IMR-90 (cell line): ENCODE results near the gene KCMF1. TPM values are rescaled to one million over a fixed set of nuclear protein-coding genes. Genes with fewer than 3 reads are reported as not detected.

Experiments
- ATAC-seq: fragments of 200-7000 bp; cut with Tn5 transposase; 2 replicates; pipeline ENCODE4 v1.9.1; 2020; ENCODE audit warnings: low read depth, mild to moderate bottlenecking, moderate library complexity
- BruUV-seq: library from RNA; stranded (reverse); fragments of 400-500 nt; replicated peaks from 2 replicates; lab custom pipeline; 2021; lab: Mats Ljungman, UMichigan
- CTCF ChIA-PET: fragments of 300-600 bp; formaldehyde crosslinking; extraction: SDS; loops from one replicate; lab custom pipeline; 2021; ENCODE audit warnings: antibody characterized with exemption; lab: Yijun Ruan, JAX
- POLR2A ChIA-PET: fragments of 300-600 bp; sonication (Branson Sonifier 250); formaldehyde crosslinking; loops from one replicate; lab custom pipeline; 2022; ENCODE audit warnings: antibody characterized with exemption; ENCODE audit not compliant: unreplicated experiment; lab: Charles Lee
- DNase-seq: peaks from one replicate; pipeline ENCODE4 v3.0.0; 2013
- H2AFZ ChIP-seq: replicated peaks from 2 replicates; pipeline ENCODE3; 2013; ENCODE audit warnings: low read length, mild to moderate bottlenecking; ENCODE audit not compliant: poor library complexity
- H2AK5ac ChIP-seq: 2 replicates; pipeline ENCODE4 v1.6.1; 2013; ENCODE audit warnings: low read depth, low read length, inconsistent platforms
- H2AK9ac ChIP-seq: replicated peaks from 2 replicates; pipeline ENCODE3; 2013; ENCODE audit warnings: mild to moderate bottlenecking, low read depth, low read length, moderate library complexity; ENCODE audit not compliant: poor library complexity
- H2BK120ac ChIP-seq: 2 replicates; pipeline ENCODE4 v1.6.1; 2013; ENCODE audit warnings: low read depth, low read length, inconsistent platforms
- H2BK15ac ChIP-seq: 3 replicates; pipeline ENCODE4 v1.6.1; 2013; ENCODE audit warnings: low read depth, low read length, inconsistent platforms
- H2BK20ac ChIP-seq: 2 replicates; pipeline ENCODE4 v1.6.1; 2013; ENCODE audit warnings: low read depth, mild to moderate bottlenecking, inconsistent platforms, low read length, moderate library complexity
- H2BK5ac ChIP-seq: 2 replicates; pipeline ENCODE4 v1.6.1; 2013; ENCODE audit warnings: mild to moderate bottlenecking, low read depth, low read length, inconsistent platforms; ENCODE audit not compliant: poor library complexity, severe bottlenecking
- H3K14ac ChIP-seq: replicated peaks from 2 replicates; pipeline ENCODE4 v1.6.1; 2013; ENCODE audit warnings: low read depth, low read length, inconsistent platforms
- H3K18ac ChIP-seq: 2 replicates; pipeline ENCODE4 v1.6.1; 2013; ENCODE audit warnings: low read depth, low read length, control low read depth
- H3K23ac ChIP-seq: 2 replicates; pipeline ENCODE4 v1.6.1; 2013; ENCODE audit warnings: low read depth, low read length, inconsistent platforms
- H3K27ac ChIP-seq: 2 replicates; pipeline ENCODE4 v1.5.1; 2013; ENCODE audit warnings: mild to moderate bottlenecking, control low read depth, low read length; ENCODE audit not compliant: insufficient read depth
- H3K27me3 ChIP-seq: 2 replicates; pipeline ENCODE4 v1.6.1; 2013; ENCODE audit warnings: low read length; ENCODE audit not compliant: control insufficient read depth, insufficient read depth
- H3K36me3 ChIP-seq: 2 replicates; pipeline ENCODE4 v1.6.1; 2013; ENCODE audit warnings: low read length, mixed read lengths; ENCODE audit not compliant: control insufficient read depth, insufficient read depth
- H3K4ac ChIP-seq: 2 replicates; pipeline ENCODE4 v1.6.1; 2013; ENCODE audit warnings: low read depth, low read length, inconsistent platforms
- H3K4me1 ChIP-seq: 2 replicates; pipeline ENCODE4 v1.6.1; 2013; ENCODE audit warnings: low read length, mixed read lengths; ENCODE audit not compliant: control insufficient read depth, insufficient read depth
- H3K4me2 ChIP-seq: 2 replicates; pipeline ENCODE4 v1.6.1; 2013; ENCODE audit warnings: low read depth, mild to moderate bottlenecking, control low read depth, low read length, moderate library complexity
- H3K4me3 ChIP-seq: 2 replicates; pipeline ENCODE4 v1.5.1; 2013; ENCODE audit warnings: low read depth, mild to moderate bottlenecking, control low read depth, low read length, moderate library complexity; ENCODE audit not compliant: insufficient read depth
- H3K56ac ChIP-seq: 2 replicates; pipeline ENCODE4 v1.6.1; 2013; ENCODE audit warnings: low read length, inconsistent platforms; ENCODE audit not compliant: insufficient read depth; ENCODE audit errors: extremely low read depth
- H3K79me1 ChIP-seq, 2 experiments: 2 replicates each; pipeline ENCODE4 v1.6.1; 2013; ENCODE audit warnings: low read length in 2 of 2, inconsistent platforms in 1 of 2, low read depth in 1 of 2
- H3K9ac ChIP-seq: 2 replicates; pipeline ENCODE4 v1.6.1; 2013; ENCODE audit warnings: low read depth, low read length, control low read depth
- H3K9me1 ChIP-seq: 2 replicates; pipeline ENCODE4 v1.6.1; 2013; ENCODE audit warnings: low read length, inconsistent platforms; ENCODE audit not compliant: insufficient read depth
- H3K9me3 ChIP-seq: 2 replicates; pipeline ENCODE4 v1.6.1; 2013; ENCODE audit warnings: low read length; ENCODE audit not compliant: control insufficient read depth, insufficient read depth
- H4K20me1 ChIP-seq: 2 replicates; pipeline ENCODE4 v1.6.1; 2013; ENCODE audit warnings: low read length, inconsistent platforms; ENCODE audit not compliant: insufficient read depth
- H4K5ac ChIP-seq: 2 replicates; pipeline ENCODE4 v1.6.1; 2013; ENCODE audit warnings: mild to moderate bottlenecking, low read depth, low read length, control low read depth
- H4K8ac ChIP-seq, 2 experiments: 2 replicates each; pipeline ENCODE4 v1.6.1; 2013; ENCODE audit warnings: low read depth in 2 of 2, low read length in 2 of 2, control low read depth in 1 of 2, inconsistent platforms in 1 of 2
- H4K91ac ChIP-seq: 2 replicates; pipeline ENCODE4 v1.6.1; 2013; ENCODE audit warnings: low read depth, low read length, inconsistent platforms; ENCODE audit not compliant: insufficient read depth
- MAZ ChIP-seq: IDR thresholded peaks from 2 replicates; pipeline ENCODE4 v1.6.1; 2012; ENCODE audit warnings: low read depth, mild to moderate bottlenecking, low read length, improper control_type of control experiment, moderate library complexity, borderline replicate concordance
- NFE2L2 ChIP-seq: fragments of 150-350 bp; IDR thresholded peaks from 2 replicates; pipeline ENCODE4 v1.6.1; 2016; ENCODE audit warnings: low read depth, mild to moderate bottlenecking, low read length
- RAD21 ChIP-seq: IDR thresholded peaks from 2 replicates; pipeline ENCODE4 v1.6.1; 2012; ENCODE audit warnings: low read length, improper control_type of control experiment
- RCOR1 ChIP-seq: IDR thresholded peaks from 2 replicates; pipeline ENCODE4 v1.6.1; 2012; ENCODE audit warnings: mild to moderate bottlenecking, low read length, improper control_type of control experiment; ENCODE audit not compliant: insufficient replicate concordance
- SMC3 ChIP-seq: fragments of 150-350 bp; IDR thresholded peaks from 2 replicates; pipeline ENCODE4 v1.6.1; 2016; ENCODE audit warnings: low read depth, mild to moderate bottlenecking, antibody characterized with exemption, low read length, moderate library complexity
- WGBS, 2 experiments: methylation state at CpG; one replicate each; pipeline versions ENCODE4 v1.1.5 to v1.1.7; 2013; ENCODE audit warnings: missing lambda C conversion rate in 2 of 2; ENCODE audit not compliant: insufficient read length in 1 of 2; ENCODE audit errors: extremely low coverage in 2 of 2; 5-methylcytosine and 5-hydroxymethylcytosine counted together
- dilution Hi-C: fragments of 300-500 bp; cut with HindIII; formaldehyde crosslinking; loops from one replicate; pipeline ENCODE4 v1.14.3; 2018; ENCODE audit warnings: low sequenced_read_pairs; ENCODE audit not compliant: unreplicated experiment
- in situ Hi-C: fragments of 300-500 bp; cut with MboI; formaldehyde crosslinking; loops from 3 replicates; pipeline ENCODE4 v1.14.3; 2019; ENCODE audit warnings: low sequenced_read_pairs, inconsistent platforms, mixed read lengths
- intact Hi-C: fragments of 100-400 bp; cut with micrococcal nuclease; formaldehyde crosslinking; loops from 2 replicates; pipeline ENCODE4 v1.10.0; 2022
- polyA plus RNA-seq, 3 experiments: library from polyadenylated mRNA; depleted of rRNA; stranded (reverse); fragments of >200 nt; gene quantifications; 2 replicates each; pipeline ENCODE4 v1.2.3, GENCODE V29; 2012; ENCODE audit warnings: low replicate concordance in 1 of 3
- total RNA-seq: library from RNA; depleted of rRNA; stranded (reverse); fragments of >200 nt; gene quantifications from 2 replicates; pipeline ENCODE4 v1.2.3, GENCODE V29; 2012
- TF ChIP-seq, protein P1 (sequence below): fragments of 150-350 bp; IDR thresholded peaks from 2 replicates; pipeline ENCODE4 v1.6.1; 2017; ENCODE audit warnings: mild to moderate bottlenecking, antibody characterized with exemption, low read length, low read depth

Gene KCMF1
- total and polyA plus RNA-seq, 2 of the 4 experiments (the other 2 are of a cell fraction): 49.9 to 108 TPM

DNA sequence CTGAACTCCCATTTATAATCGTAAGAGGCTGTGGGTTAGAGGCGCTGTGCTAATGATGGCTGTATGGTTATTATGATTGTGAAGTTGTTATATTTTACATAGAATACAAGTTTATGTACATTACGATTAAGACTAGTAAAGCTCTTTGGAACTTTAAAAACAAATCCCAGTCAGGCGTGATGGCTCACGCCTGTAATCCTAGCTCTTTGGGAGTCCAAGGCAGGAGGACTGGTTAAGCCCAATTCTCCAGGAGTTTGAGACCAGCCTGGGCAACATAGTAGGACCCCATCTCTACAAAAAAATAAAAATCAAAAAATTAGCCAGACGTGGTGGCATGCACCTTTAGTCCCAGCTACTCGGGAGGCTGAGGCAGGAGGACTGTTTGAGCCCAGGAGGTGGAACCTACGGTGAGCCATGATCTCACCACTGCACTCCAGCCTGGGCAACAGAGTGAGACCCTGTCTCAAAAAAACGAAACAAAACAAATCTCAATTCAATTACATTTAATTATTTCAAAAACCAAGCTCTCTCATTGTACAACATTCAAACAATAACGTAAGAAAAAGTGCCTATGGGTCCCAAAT is 23.9 kb upstream of the KCMF1 start:
- no peak overlapping the region for H3K9ac ChIP-seq
- in situ Hi-C loops: no loop called here

More for the DNA sequence above, 23.9 kb upstream of the KCMF1 start:
- Histone ChIP-seq H4K5ac (peak overlapping the region; percentile 79; the same call in 1 of the 2 replicates), H2AFZ (peak overlapping the region; percentile 91), H3K4me3 (no peak overlapping the region), H3K14ac (peak overlapping the region; percentile 15), H3K23ac (peak overlapping the region; percentile 25; the same call in 1 of the 2 replicates), H4K91ac (peak overlapping the region; percentile 84), H3K4me1 (peaks cover 4% of the 10 kb centered on the region; the same call in 1 of the 2 replicates), H2BK5ac (peak overlapping the region; percentile 99), H3K27me3 (no peaks in the 10 kb centered on the region), H3K4me2 (no peak overlapping the region), H3K79me1 (peaks cover 0 to 18% of the 10 kb centered on the region in 2 experiments; a peak in 1 of 4 replicates), H2AK9ac (no peak overlapping the region), H4K8ac (peak overlapping the region; percentile 45 to 83), H2BK15ac (peak overlapping the region; percentile 67; the same call in 2 of the 3 replicates), H4K20me1 (no peaks in the 10 kb centered on the region), H2AK5ac (peak overlapping the region; percentile 94), H3K27ac (no peak overlapping the region; the same call in 1 of the 2 replicates), H2BK120ac (peak overlapping the region; percentile 96), H3K56ac (no peak overlapping the region), H2BK20ac (peak overlapping the region; percentile 58), H3K4ac (peak overlapping the region; percentile 93), H3K9me3 (no peaks in the 10 kb centered on the region), H3K36me3 (no peaks in the 10 kb centered on the region), H3K9me1 (peaks cover 10% of the 10 kb centered on the region), H3K18ac (peak overlapping the region; percentile 10; the same call in 1 of the 2 replicates)
- 100% methylated on average over 2 of the region's 10 CpGs; no CpG with 5 or more reads in 1 of the 2 experiments for WGBS, 2 experiments
- ChIA-PET POLR2A (interaction anchor here (0.5 kb wide), 1 partner anchor 26 kb away, joined by 7 read pairs; no protein-coding TSS in a partner anchor), CTCF (interaction anchor here (0.8 to 3.0 kb wide), 3 partner anchors 10 to 29 kb away, joined by 3 to 17 read pairs (median 3); no protein-coding TSS in a partner anchor)
- ATAC-seq (no peak), DNase-seq (no peak)
- no TSS peak for BruUV-seq
- dilution Hi-C loops (no loop called here), intact Hi-C loops (no loop called here)
- TF ChIP-seq NFE2L2 (no peak), RCOR1 (no peak), SMC3 (no peak), MAZ (no peak), RAD21 (no peak)
- TF ChIP-seq, protein P1, sequence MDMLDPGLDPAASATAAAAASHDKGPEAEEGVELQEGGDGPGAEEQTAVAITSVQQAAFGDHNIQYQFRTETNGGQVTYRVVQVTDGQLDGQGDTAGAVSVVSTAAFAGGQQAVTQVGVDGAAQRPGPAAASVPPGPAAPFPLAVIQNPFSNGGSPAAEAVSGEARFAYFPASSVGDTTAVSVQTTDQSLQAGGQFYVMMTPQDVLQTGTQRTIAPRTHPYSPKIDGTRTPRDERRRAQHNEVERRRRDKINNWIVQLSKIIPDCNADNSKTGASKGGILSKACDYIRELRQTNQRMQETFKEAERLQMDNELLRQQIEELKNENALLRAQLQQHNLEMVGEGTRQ: no peak
